ENCODE results near the gene RGS4. TPM values are rescaled to one million over a fixed set of nuclear protein-coding genes. Genes with fewer than 3 reads are reported as not detected.
A peak's percentile ranks its signal among the peaks of the same experiment; 100 is the strongest.

RGS4 gene
- 48.7 TPM for polyA plus RNA-seq (2013, experiment 1 of 2; ENCODE audit: insufficient read length)
- polyA plus RNA-seq (2013, experiment 2 of 2; ENCODE audit: insufficient read length), result 52.6 TPM

GRCh38 chr1:163069142-163069541 is at the start of gene RGS4:
TSS of gene RGS4 (plus strand) at chr1:163069361. CDS start at chr1:163069485, 124 bp downstream.
- DNase-seq, result peak; percentile 95

- no peak for DNase-seq
These were observed 47.0 kb upstream of the RGS4 start for GRCh38 chr1:163022129-163022528.

GRCh38 chr1:163027610-163028009 is 41.6 kb upstream of the RGS4 start:
- no peak for DNase-seq

GRCh38 chr1:163029901-163030300 is 39.3 kb upstream of the RGS4 start:
- DNase-seq, result peak; percentile 68

- DNase-seq, result peak; percentile 90
These were observed 33.5 kb upstream of the RGS4 start for GRCh38 chr1:163035446-163036249.

GRCh38 chr1:163036671-163037070 is 32.5 kb upstream of the RGS4 start:
- DNase-seq, result no peak

- no peak for DNase-seq
These were observed 30.0 kb upstream of the RGS4 start for GRCh38 chr1:163038928-163039706.

- no peak for DNase-seq
These were observed 29.5 kb upstream of the RGS4 start for GRCh38 chr1:163039707-163040093.

GRCh38 chr1:163046071-163046470 is 23.1 kb upstream of the RGS4 start:
- DNase-seq, result peak; percentile 31

- DNase-seq, result no peak
These were observed 21.1 kb upstream of the RGS4 start for GRCh38 chr1:163047951-163048659.

- no peak for DNase-seq
These were observed 20.3 kb upstream of the RGS4 start for GRCh38 chr1:163048869-163049268.

GRCh38 chr1:163049296-163049695 is 19.9 kb upstream of the RGS4 start:
- DNase-seq, result no peak

GRCh38 chr1:163050496-163050895 is 18.7 kb upstream of the RGS4 start:
- DNase-seq, result no peak

- DNase-seq, result no peak
These were observed 15.0 kb upstream of the RGS4 start for GRCh38 chr1:163054181-163054591.

- no peak for DNase-seq
These were observed 14.2 kb upstream of the RGS4 start for GRCh38 chr1:163055005-163055404.

GRCh38 chr1:163055531-163055930 is 13.6 kb upstream of the RGS4 start:
- DNase-seq, result no peak

- DNase-seq, result peak; percentile 51
These were observed 12.3 kb upstream of the RGS4 start for GRCh38 chr1:163056831-163057230.

GRCh38 chr1:163060343-163061007 is 8.7 kb upstream of the RGS4 start:
- DNase-seq, result no peak

- no peak for DNase-seq
These were observed 6.0 kb upstream of the RGS4 start for GRCh38 chr1:163063143-163063542.

GRCh38 chr1:163063610-163064009 is 5.6 kb upstream of the RGS4 start:
- DNase-seq, result no peak

- DNase-seq, result no peak
These were observed 3.0 kb upstream of the RGS4 start for GRCh38 chr1:163066168-163066567.

GRCh38 chr1:163066686-163067085 is 2.5 kb upstream of the RGS4 start:
- no peak for DNase-seq

Data from fibroblast of skin of scalp (primary cell).